Measurements from ENCODE around the gene NPAS3. TPM values are rescaled to one million over a fixed set of nuclear protein-coding genes. Genes with fewer than 3 reads are reported as not detected.

The NPAS3 gene
- total RNA-seq, 1 experiment from 2014 or later, result not detected

DNA sequence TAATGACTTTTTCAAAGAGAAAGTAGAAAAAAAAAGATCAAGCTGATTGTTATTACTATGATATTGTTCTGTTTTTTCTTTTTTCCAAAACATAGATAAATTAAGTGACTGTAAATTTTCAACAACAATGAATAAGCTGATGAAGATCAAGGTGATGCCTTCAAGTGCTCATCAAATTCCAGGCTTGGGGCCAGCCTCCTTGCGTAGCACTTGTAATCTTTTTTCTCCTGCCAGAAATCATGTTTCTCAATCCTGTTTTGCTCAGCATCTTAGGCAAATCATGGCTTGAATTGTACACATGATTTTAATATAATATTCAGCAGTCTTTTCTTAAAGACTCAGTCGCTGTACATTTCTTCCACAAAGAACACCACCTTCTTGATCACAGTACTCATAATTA, 333.2 kb downstream of the NPAS3 start:
- Histone ChIP-seq H3K36me3 (ENCODE audit: control insufficient read depth in 1 of 2, insufficient read depth in 2 of 2, low read length in 2 of 2) (no peaks in the 10 kb centered on the region), H4K20me1 (ENCODE audit: insufficient read depth) (no peaks in the 10 kb centered on the region), H3K79me2 (ENCODE audit: insufficient read depth, low read length) (no peaks in the 10 kb centered on the region), H3K9me3 (ENCODE audit: control insufficient read depth in 1 of 2, insufficient read depth in 1 of 2, low read depth in 1 of 2, low read length in 2 of 2) (0 out of 4 replicates have a peak, but pooled peaks cover 0 to 2% of the 10 kb centered on the region in 2 experiments), H3K27ac (ENCODE audit: low read depth, low read length) (no peak overlapping the region), H3K4me1 (ENCODE audit: control insufficient read depth in 1 of 2, insufficient read depth in 2 of 2, low read length in 2 of 2) (no peaks in the 10 kb centered on the region), H2AFZ (ENCODE audit: low read depth, low read length, poor library complexity, severe bottlenecking) (no peak overlapping the region), H3K9me2 (ENCODE audit: insufficient read depth) (no peaks in the 10 kb centered on the region), H3K9ac (ENCODE audit: low read length) (no peak overlapping the region), H3K27me3 (ENCODE audit: insufficient read depth, low read length) (no peaks in the 10 kb centered on the region), H3K4me2 (ENCODE audit: low read length) (no peak overlapping the region), H3K4me3 (replicated peaks in 1 of 2; ENCODE audit: low read depth in 1 of 2, low read length in 2 of 2) (no peak overlapping the region)
- ChIA-PET RAD21 (ENCODE audit: low non-redundant PET in 1 of 2, low total read pairs in 2 of 2, uncharacterized antibody in 2 of 2, unreplicated experiment in 2 of 2) (no interaction called here), CTCF (no interaction called here), POLR2A (no interaction called here)
- no TSS peak for BruUV-seq (replicated peaks)
- TF ChIP-seq YY1 (IDR thresholded peaks at IDR 0.05; ENCODE audit: extremely low read depth, insufficient replicate concordance, low read depth, low read length) (no peak), EGR1 (IDR thresholded peaks at IDR 0.05; ENCODE audit: low read depth) (no peak), SIN3A (IDR thresholded peaks at IDR 0.05; ENCODE audit: low read depth) (no peak), RAD21 (IDR thresholded peaks at IDR 0.05; ENCODE audit: low read depth) (no peak), EZH2 (IDR thresholded peaks at IDR 0.05) (no peak), SRF (IDR thresholded peaks at IDR 0.05; ENCODE audit: low read depth) (no peak), FOSL1 (IDR thresholded peaks at IDR 0.05; ENCODE audit: low read depth) (no peak), SP1 (IDR thresholded peaks at IDR 0.05; ENCODE audit: low read depth) (no peak), TCF7L2 (IDR thresholded peaks at IDR 0.05; ENCODE audit: borderline replicate concordance, extremely low read depth, insufficient read depth, insufficient read length) (no peak), CBX3 (IDR thresholded peaks at IDR 0.05; ENCODE audit: low read depth) (no peak), ZFX (IDR thresholded peaks at IDR 0.05) (no peak), ELF1 (IDR thresholded peaks at IDR 0.05; ENCODE audit: borderline replicate concordance, low read depth) (no peak)
- TF ChIP-seq, protein P1, sequence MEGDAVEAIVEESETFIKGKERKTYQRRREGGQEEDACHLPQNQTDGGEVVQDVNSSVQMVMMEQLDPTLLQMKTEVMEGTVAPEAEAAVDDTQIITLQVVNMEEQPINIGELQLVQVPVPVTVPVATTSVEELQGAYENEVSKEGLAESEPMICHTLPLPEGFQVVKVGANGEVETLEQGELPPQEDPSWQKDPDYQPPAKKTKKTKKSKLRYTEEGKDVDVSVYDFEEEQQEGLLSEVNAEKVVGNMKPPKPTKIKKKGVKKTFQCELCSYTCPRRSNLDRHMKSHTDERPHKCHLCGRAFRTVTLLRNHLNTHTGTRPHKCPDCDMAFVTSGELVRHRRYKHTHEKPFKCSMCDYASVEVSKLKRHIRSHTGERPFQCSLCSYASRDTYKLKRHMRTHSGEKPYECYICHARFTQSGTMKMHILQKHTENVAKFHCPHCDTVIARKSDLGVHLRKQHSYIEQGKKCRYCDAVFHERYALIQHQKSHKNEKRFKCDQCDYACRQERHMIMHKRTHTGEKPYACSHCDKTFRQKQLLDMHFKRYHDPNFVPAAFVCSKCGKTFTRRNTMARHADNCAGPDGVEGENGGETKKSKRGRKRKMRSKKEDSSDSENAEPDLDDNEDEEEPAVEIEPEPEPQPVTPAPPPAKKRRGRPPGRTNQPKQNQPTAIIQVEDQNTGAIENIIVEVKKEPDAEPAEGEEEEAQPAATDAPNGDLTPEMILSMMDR (IDR thresholded peaks at IDR 0.05 in 2 of 3, conservative IDR thresholded peaks at IDR 0.05 in 1 of 3; ENCODE audit: borderline replicate concordance in 1 of 3, insufficient read depth in 1 of 3, low read depth in 2 of 3, low read length in 2 of 3), result no peak
- TF ChIP-seq, protein P2, sequence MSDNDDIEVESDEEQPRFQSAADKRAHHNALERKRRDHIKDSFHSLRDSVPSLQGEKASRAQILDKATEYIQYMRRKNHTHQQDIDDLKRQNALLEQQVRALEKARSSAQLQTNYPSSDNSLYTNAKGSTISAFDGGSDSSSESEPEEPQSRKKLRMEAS (IDR thresholded peaks at IDR 0.05), result no peak
- TF ChIP-seq, protein P3, sequence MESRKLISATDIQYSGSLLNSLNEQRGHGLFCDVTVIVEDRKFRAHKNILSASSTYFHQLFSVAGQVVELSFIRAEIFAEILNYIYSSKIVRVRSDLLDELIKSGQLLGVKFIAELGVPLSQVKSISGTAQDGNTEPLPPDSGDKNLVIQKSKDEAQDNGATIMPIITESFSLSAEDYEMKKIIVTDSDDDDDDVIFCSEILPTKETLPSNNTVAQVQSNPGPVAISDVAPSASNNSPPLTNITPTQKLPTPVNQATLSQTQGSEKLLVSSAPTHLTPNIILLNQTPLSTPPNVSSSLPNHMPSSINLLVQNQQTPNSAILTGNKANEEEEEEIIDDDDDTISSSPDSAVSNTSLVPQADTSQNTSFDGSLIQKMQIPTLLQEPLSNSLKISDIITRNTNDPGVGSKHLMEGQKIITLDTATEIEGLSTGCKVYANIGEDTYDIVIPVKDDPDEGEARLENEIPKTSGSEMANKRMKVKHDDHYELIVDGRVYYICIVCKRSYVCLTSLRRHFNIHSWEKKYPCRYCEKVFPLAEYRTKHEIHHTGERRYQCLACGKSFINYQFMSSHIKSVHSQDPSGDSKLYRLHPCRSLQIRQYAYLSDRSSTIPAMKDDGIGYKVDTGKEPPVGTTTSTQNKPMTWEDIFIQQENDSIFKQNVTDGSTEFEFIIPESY (IDR thresholded peaks at IDR 0.05; ENCODE audit: extremely low read depth, insufficient replicate concordance, low read length), result no peak
- no peak for DNase-seq (ENCODE audit: low read depth, low spot score)
- no peak for ATAC-seq
- intact Hi-C loops (cut with micrococcal nuclease), result no loop called here
